ENCODE results near the gene XKRX. TPM values are rescaled to one million over a fixed set of nuclear protein-coding genes. Genes with fewer than 3 reads are reported as not detected.
A peak's percentile ranks its signal among the peaks of the same experiment; 100 is the strongest.

XKRX gene
- total and polyA plus RNA-seq, 2 experiments from 2014 or later, result 1.1 to 3.4 TPM

DNA sequence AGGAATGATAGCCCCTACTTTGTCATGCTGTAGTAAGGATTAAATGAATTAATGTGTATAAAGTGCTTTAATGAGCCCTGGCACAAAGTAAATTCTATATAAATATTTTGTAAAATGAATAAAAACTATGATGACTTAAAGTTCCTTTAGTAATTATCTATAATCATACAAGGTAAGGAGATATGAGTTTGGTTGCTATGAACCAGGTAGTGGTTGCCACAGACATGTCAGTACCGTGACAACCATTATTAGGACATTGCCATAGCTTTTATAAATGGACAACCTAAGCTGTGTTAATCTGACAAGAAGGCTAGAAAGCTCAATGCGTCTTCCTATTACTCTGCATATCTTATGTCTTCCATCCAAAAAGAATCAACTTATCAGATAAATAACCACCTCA is 40.7 kb upstream of the XKRX start, which contains the start of gene ARL13A:
TSS of gene ARL13A (plus strand) at position 301 of the 400 bp plus-strand sequence. CDS start 3,982 bp downstream, outside the sequence.
- H3K9me3 ChIP-seq (ENCODE audit: low read depth), result no peaks in the 10 kb centered on the region
- H3K27me3 ChIP-seq, result no peaks in the 10 kb centered on the region
- no peak within 1 kb of the TSS for H3K27ac ChIP-seq
- H3K4me1 ChIP-seq (ENCODE audit: low read depth), result no peaks in the 10 kb centered on the region
- DNase-seq (ENCODE audit: low read depth in 1 of 2, low spot score in 1 of 2), result no peak
- H3K4me3 ChIP-seq, result no peak within 1 kb of the TSS
- H3K36me3 ChIP-seq, result no peaks in the 10 kb centered on the region
- TF ChIP-seq, protein P1, sequence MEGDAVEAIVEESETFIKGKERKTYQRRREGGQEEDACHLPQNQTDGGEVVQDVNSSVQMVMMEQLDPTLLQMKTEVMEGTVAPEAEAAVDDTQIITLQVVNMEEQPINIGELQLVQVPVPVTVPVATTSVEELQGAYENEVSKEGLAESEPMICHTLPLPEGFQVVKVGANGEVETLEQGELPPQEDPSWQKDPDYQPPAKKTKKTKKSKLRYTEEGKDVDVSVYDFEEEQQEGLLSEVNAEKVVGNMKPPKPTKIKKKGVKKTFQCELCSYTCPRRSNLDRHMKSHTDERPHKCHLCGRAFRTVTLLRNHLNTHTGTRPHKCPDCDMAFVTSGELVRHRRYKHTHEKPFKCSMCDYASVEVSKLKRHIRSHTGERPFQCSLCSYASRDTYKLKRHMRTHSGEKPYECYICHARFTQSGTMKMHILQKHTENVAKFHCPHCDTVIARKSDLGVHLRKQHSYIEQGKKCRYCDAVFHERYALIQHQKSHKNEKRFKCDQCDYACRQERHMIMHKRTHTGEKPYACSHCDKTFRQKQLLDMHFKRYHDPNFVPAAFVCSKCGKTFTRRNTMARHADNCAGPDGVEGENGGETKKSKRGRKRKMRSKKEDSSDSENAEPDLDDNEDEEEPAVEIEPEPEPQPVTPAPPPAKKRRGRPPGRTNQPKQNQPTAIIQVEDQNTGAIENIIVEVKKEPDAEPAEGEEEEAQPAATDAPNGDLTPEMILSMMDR (IDR thresholded peaks at IDR 0.05; ENCODE audit: low read depth, low read length), result no peak

DNA sequence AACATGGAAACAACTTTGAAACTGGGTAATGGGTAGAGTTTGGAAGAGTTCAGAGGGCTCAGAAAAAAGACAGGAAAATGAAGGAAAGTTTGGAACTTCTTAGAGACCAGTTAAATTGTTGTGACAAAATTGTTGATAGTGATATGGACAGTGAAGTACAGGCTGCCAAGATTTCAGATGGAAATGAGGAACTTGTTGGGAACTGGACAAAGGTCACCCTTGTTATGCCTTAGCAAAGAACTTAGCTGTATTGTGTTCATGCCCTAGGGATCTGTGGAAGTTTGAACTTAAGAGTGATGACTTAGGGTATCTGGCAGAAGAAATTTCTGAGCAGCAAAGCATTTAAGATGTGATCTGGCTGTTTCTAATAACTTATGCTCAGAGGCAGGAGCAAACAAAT is 35.6 kb upstream of the XKRX start:
- TF ChIP-seq, protein P1 (IDR thresholded peaks at IDR 0.05; ENCODE audit: low read depth, low read length), result no peak

GRCh38 chrX:100962811-100963210 is 34.1 kb upstream of the XKRX start:
- H3K27ac ChIP-seq, result no peak overlapping the region
- TF ChIP-seq, protein P1 (IDR thresholded peaks at IDR 0.05; ENCODE audit: low read depth, low read length), result no peak
- no peak overlapping the region for H3K4me3 ChIP-seq
- H3K36me3 ChIP-seq, result no peaks in the 10 kb centered on the region
- DNase-seq (ENCODE audit: low read depth in 1 of 2, low spot score in 1 of 2), result no peak
- H3K4me1 ChIP-seq (ENCODE audit: low read depth), result no peaks in the 10 kb centered on the region
- no peaks in the 10 kb centered on the region for H3K27me3 ChIP-seq
- H3K9me3 ChIP-seq (ENCODE audit: low read depth), result no peaks in the 10 kb centered on the region

More for the DNA sequence above, 35.6 kb upstream of the XKRX start:
- no peak for DNase-seq (ENCODE audit: low read depth in 1 of 2, low spot score in 1 of 2)
- Histone ChIP-seq H3K4me3 (no peak overlapping the region), H3K4me1 (ENCODE audit: low read depth) (no peaks in the 10 kb centered on the region), H3K27me3 (no peaks in the 10 kb centered on the region), H3K9me3 (ENCODE audit: low read depth) (no peaks in the 10 kb centered on the region), H3K36me3 (no peaks in the 10 kb centered on the region), H3K27ac (no peak overlapping the region)

- Histone ChIP-seq H3K27me3 (no peaks in the 10 kb centered on the region), H3K4me3 (no peak overlapping the region), H3K4me1 (ENCODE audit: low read depth) (no peaks in the 10 kb centered on the region), H3K36me3 (no peaks in the 10 kb centered on the region), H3K9me3 (ENCODE audit: low read depth) (no peaks in the 10 kb centered on the region), H3K27ac (no peak overlapping the region)
- DNase-seq (ENCODE audit: low read depth in 1 of 2, low spot score in 1 of 2), result no peak
- TF ChIP-seq, protein P1 (IDR thresholded peaks at IDR 0.05; ENCODE audit: low read depth, low read length), result no peak
These were observed 19.8 kb upstream of the XKRX start for GRCh38 chrX:100948557-100948956.

DNA sequence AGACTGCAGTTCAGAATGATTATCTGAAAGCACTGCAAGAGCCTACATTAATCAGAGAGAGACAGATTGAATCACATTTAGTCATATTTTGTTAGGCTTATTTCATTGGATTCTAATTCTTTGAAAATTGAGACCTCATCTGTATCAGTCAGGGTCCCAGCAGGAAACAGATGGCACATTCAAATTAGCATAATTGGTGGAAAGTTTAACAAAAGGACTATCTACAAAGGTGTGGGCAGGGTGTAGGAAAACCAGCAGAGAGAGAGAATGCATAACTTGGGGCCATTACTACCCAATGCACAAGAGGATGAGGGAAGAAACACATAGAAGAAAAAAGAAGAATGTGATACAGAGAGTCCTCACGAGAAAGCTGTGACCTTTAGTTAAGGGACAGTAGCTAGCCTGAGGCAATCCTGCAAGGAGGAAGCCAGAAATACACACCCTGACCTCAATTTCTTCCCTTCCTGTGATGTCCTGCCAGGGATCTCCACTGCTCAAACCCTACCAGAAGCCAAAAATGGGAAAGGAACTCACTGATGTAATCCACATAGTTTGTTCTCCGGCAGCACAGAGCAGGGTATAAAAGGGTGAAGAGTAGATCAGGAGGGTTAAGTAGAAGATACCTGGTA is 17.7 kb upstream of the XKRX start:
- Histone ChIP-seq H3K9me3 (ENCODE audit: low read depth) (no peaks in the 10 kb centered on the region), H3K4me3 (no peak overlapping the region), H3K27ac (no peak overlapping the region), H3K27me3 (no peaks in the 10 kb centered on the region), H3K36me3 (no peaks in the 10 kb centered on the region), H3K4me1 (ENCODE audit: low read depth) (peaks cover 10% of the 10 kb centered on the region)
- TF ChIP-seq, protein P1 (IDR thresholded peaks at IDR 0.05; ENCODE audit: low read depth, low read length), result no peak
- peak in 1 of 2 donors; percentile 2 for DNase-seq (ENCODE audit: low read depth in 1 of 2, low spot score in 1 of 2)

Measured in cardiac muscle cell (in vitro differentiated cells and primary cell).